ENCODE measurements around the gene DNAAF1. TPM values are rescaled to one million over a fixed set of nuclear protein-coding genes. Genes with fewer than 3 reads are reported as not detected.
A peak's percentile ranks its signal among the peaks of the same experiment; 100 is the strongest.

DNAAF1 gene
- total RNA-seq, 1 experiment from 2014 or later = 0.07 TPM

- Mint-ChIP-seq H3K27ac (ENCODE audit: unreplicated experiment) (no peak overlapping the region), H3K4me3 (ENCODE audit: unreplicated experiment) (no peak overlapping the region), H3K36me3 (ENCODE audit: insufficient read depth, unreplicated experiment) (no peaks in the 10 kb centered on the region), H3K27me3 (ENCODE audit: insufficient read depth, unreplicated experiment) (peaks cover 22% of the 10 kb centered on the region), H3K4me1 (ENCODE audit: low read depth, unreplicated experiment) (no peaks in the 10 kb centered on the region), H3K9me3 (ENCODE audit: unreplicated experiment) (no peaks in the 10 kb centered on the region)
- POLR2A ChIA-PET = interaction anchor here (0.7 to 1.1 kb wide), 2 partner anchors 11 to 497 kb away, joined by 3 to 8 read pairs; partner anchors contain the start of genes DNAAF1 and HSDL1
- CTCF ChIA-PET = interaction anchor here (0.7 to 1.7 kb wide), 6 partner anchors 13 to 194 kb away, joined by 3 to 14 read pairs (median 6); partner anchors contain the start of gene TAF1C
- no peaks in the 10 kb centered on the region for H3K27me3 ChIP-seq (replicated peaks; ENCODE audit: control insufficient read depth, insufficient read depth, low read length)
- H3K4me1 ChIP-seq = no peaks in the 10 kb centered on the region
- BruUV-seq (replicated peaks) = no TSS peak
- H3K36me3 ChIP-seq (ENCODE audit: control insufficient read depth, insufficient read depth, low read length) = no peaks in the 10 kb centered on the region
- intact Hi-C loops (cut with micrococcal nuclease; ENCODE audit: unreplicated experiment) = no loop called here
- no peak overlapping the region for H3K4me3 ChIP-seq (ENCODE audit: low read depth, low read length)
- H3K9me3 ChIP-seq = no peaks in the 10 kb centered on the region
- no peak for DNase-seq
- TF ChIP-seq CTCF (IDR thresholded peaks at IDR 0.05; ENCODE audit: insufficient read depth in 1 of 2, low read depth in 1 of 2, low read length in 1 of 2, severe bottlenecking in 1 of 2, unreplicated experiment in 1 of 2) = peak in 1 of 2 experiments; percentile 17
Measured at GRCh38 chr16:84156342-84156784, 11.3 kb downstream of the DNAAF1 start.

GRCh38 chr16:84159007-84159406, 13.9 kb downstream of the DNAAF1 start:
- Histone ChIP-seq H3K4me3 (ENCODE audit: low read depth, low read length) (no peak overlapping the region), H3K27me3 (replicated peaks; ENCODE audit: control insufficient read depth, insufficient read depth, low read length) (no peaks in the 10 kb centered on the region), H3K9me3 (no peaks in the 10 kb centered on the region), H3K36me3 (ENCODE audit: control insufficient read depth, insufficient read depth, low read length) (no peaks in the 10 kb centered on the region), H3K4me1 (no peaks in the 10 kb centered on the region)
- no TSS peak for BruUV-seq (replicated peaks)
- intact Hi-C loops (cut with micrococcal nuclease; ENCODE audit: unreplicated experiment) = no loop called here
- Mint-ChIP-seq H3K4me3 (ENCODE audit: unreplicated experiment) (no peak overlapping the region), H3K27ac (ENCODE audit: unreplicated experiment) (no peak overlapping the region), H3K27me3 (ENCODE audit: insufficient read depth, unreplicated experiment) (peaks cover 26% of the 10 kb centered on the region), H3K36me3 (ENCODE audit: insufficient read depth, unreplicated experiment) (no peaks in the 10 kb centered on the region), H3K9me3 (ENCODE audit: unreplicated experiment) (no peaks in the 10 kb centered on the region), H3K4me1 (ENCODE audit: low read depth, unreplicated experiment) (no peaks in the 10 kb centered on the region)
- ChIA-PET CTCF (interaction anchor here (0.6 kb wide), 1 partner anchor 119 kb away, joined by 3 read pairs; no protein-coding TSS in a partner anchor), POLR2A (no interaction called here)
- TF ChIP-seq CTCF (IDR thresholded peaks at IDR 0.05; ENCODE audit: insufficient read depth in 1 of 2, low read depth in 1 of 2, low read length in 1 of 2, severe bottlenecking in 1 of 2, unreplicated experiment in 1 of 2) = no peak
- no peak for DNase-seq

- BruUV-seq (replicated peaks) = no TSS peak
- no peaks in the 10 kb centered on the region for H3K36me3 Mint-ChIP-seq (ENCODE audit: insufficient read depth, unreplicated experiment)
- H3K4me1 ChIP-seq = no peaks in the 10 kb centered on the region
- no peaks in the 10 kb centered on the region for H3K36me3 ChIP-seq (ENCODE audit: control insufficient read depth, insufficient read depth, low read length)
- H3K4me3 Mint-ChIP-seq (ENCODE audit: unreplicated experiment) = no peak overlapping the region
- CTCF ChIA-PET = no interaction called here
- DNase-seq = no peak
- peaks cover 30% of the 10 kb centered on the region for H3K27me3 Mint-ChIP-seq (ENCODE audit: insufficient read depth, unreplicated experiment)
- no peak overlapping the region for H3K27ac Mint-ChIP-seq (ENCODE audit: unreplicated experiment)
- H3K27me3 ChIP-seq (replicated peaks; ENCODE audit: control insufficient read depth, insufficient read depth, low read length) = no peaks in the 10 kb centered on the region
- H3K9me3 Mint-ChIP-seq (ENCODE audit: unreplicated experiment) = no peaks in the 10 kb centered on the region
- H3K4me1 Mint-ChIP-seq (ENCODE audit: low read depth, unreplicated experiment) = no peaks in the 10 kb centered on the region
- H3K4me3 ChIP-seq (ENCODE audit: low read depth, low read length) = no peak overlapping the region
- no peak for TF ChIP-seq CTCF (IDR thresholded peaks at IDR 0.05; ENCODE audit: insufficient read depth in 1 of 2, low read depth in 1 of 2, low read length in 1 of 2, severe bottlenecking in 1 of 2, unreplicated experiment in 1 of 2)
- POLR2A ChIA-PET = no interaction called here
- intact Hi-C loops (cut with micrococcal nuclease; ENCODE audit: unreplicated experiment) = no loop called here
- H3K9me3 ChIP-seq = no peaks in the 10 kb centered on the region
Measured at GRCh38 chr16:84159800-84160199, 14.7 kb downstream of the DNAAF1 start.

All from Caco-2 (cell line).